ENCODE measurements around the gene YJEFN3.

DNA sequence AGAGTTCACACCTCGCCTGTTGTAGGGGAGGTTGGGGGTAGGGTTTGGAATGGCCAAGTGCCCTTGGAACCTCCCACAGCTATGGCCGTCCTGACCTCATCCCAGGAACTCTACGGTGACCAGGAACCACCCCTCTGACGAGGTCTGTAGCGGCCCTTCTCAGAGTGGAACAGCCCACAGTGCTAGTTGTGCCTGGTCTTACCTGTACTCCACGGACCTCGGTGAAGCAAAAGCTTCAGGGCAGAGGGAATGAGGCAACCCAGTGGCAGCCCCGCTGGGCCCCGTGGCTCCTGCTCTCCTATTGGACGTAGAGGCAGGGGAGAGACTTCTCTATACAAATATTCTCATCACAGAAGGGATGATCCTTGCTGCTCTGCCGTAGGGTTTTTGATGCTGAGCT lies 20.5 kb upstream of the YJEFN3 start:
- TF ChIP-seq, protein P1, sequence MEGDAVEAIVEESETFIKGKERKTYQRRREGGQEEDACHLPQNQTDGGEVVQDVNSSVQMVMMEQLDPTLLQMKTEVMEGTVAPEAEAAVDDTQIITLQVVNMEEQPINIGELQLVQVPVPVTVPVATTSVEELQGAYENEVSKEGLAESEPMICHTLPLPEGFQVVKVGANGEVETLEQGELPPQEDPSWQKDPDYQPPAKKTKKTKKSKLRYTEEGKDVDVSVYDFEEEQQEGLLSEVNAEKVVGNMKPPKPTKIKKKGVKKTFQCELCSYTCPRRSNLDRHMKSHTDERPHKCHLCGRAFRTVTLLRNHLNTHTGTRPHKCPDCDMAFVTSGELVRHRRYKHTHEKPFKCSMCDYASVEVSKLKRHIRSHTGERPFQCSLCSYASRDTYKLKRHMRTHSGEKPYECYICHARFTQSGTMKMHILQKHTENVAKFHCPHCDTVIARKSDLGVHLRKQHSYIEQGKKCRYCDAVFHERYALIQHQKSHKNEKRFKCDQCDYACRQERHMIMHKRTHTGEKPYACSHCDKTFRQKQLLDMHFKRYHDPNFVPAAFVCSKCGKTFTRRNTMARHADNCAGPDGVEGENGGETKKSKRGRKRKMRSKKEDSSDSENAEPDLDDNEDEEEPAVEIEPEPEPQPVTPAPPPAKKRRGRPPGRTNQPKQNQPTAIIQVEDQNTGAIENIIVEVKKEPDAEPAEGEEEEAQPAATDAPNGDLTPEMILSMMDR (IDR thresholded peaks at IDR 0.05): no peak
- TF ChIP-seq POLR2AphosphoS5 (IDR thresholded peaks at IDR 0.05): no peak

Data from gastroesophageal sphincter (tissue), 3 donors.